ENCODE results near the gene GREB1L. TPM values are rescaled to one million over a fixed set of nuclear protein-coding genes. Genes with fewer than 3 reads are reported as not detected.

The GREB1L gene
- total and polyA plus RNA-seq, 2 of the 13 experiments (the other 11 are each of a cell fraction or from before 2014, with no cell fraction given), result 0.17 to 0.66 TPM

DNA sequence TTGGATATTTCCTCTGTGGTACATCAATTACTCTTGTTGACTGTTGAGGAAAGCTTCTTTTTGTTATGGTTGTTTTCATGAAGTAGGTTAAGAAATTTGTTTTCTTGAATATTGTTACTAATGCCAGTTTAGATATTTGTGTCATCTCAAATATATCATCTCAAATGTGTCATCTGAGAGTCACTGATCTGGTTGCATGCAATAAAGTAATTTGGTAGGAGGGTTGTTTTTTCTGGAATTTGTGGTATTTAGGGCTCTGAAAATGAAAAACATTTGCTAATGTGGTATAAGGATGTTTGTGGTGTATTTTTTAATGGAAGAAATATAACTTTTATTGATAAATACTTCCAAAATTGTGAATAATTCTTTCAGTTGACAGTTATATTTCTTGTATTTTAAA lies 117.7 kb downstream of the GREB1L start:
- no peak for TF ChIP-seq JDP2 (CRISPR knock-in tag; IDR thresholded peaks at IDR 0.05; ENCODE audit: borderline replicate concordance)
- no peak for TF ChIP-seq ZNF205 (CRISPR knock-in tag; IDR thresholded peaks at IDR 0.05)
- TF ChIP-seq SIN3B (IDR thresholded peaks at IDR 0.05; ENCODE audit: low read length), result no peak
- no peak for TF ChIP-seq ZNF569 (CRISPR knock-in tag; IDR thresholded peaks at IDR 0.05; ENCODE audit: borderline replicate concordance)
- TF ChIP-seq, protein P1, sequence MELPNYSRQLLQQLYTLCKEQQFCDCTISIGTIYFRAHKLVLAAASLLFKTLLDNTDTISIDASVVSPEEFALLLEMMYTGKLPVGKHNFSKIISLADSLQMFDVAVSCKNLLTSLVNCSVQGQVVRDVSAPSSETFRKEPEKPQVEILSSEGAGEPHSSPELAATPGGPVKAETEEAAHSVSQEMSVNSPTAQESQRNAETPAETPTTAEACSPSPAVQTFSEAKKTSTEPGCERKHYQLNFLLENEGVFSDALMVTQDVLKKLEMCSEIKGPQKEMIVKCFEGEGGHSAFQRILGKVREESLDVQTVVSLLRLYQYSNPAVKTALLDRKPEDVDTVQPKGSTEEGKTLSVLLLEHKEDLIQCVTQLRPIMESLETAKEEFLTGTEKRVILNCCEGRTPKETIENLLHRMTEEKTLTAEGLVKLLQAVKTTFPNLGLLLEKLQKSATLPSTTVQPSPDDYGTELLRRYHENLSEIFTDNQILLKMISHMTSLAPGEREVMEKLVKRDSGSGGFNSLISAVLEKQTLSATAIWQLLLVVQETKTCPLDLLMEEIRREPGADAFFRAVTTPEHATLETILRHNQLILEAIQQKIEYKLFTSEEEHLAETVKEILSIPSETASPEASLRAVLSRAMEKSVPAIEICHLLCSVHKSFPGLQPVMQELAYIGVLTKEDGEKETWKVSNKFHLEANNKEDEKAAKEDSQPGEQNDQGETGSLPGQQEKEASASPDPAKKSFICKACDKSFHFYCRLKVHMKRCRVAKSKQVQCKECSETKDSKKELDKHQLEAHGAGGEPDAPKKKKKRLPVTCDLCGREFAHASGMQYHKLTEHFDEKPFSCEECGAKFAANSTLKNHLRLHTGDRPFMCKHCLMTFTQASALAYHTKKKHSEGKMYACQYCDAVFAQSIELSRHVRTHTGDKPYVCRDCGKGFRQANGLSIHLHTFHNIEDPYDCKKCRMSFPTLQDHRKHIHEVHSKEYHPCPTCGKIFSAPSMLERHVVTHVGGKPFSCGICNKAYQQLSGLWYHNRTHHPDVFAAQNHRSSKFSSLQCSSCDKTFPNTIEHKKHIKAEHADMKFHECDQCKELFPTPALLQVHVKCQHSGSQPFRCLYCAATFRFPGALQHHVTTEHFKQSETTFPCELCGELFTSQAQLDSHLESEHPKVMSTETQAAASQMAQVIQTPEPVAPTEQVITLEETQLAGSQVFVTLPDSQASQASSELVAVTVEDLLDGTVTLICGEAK (IDR thresholded peaks at IDR 0.05), result no peak
- TF ChIP-seq, protein P1 (CRISPR knock-in tag; IDR thresholded peaks at IDR 0.05), result no peak
- no peak for TF ChIP-seq ZNF678 (CRISPR knock-in tag; IDR thresholded peaks at IDR 0.05)
- TF ChIP-seq, protein P2, sequence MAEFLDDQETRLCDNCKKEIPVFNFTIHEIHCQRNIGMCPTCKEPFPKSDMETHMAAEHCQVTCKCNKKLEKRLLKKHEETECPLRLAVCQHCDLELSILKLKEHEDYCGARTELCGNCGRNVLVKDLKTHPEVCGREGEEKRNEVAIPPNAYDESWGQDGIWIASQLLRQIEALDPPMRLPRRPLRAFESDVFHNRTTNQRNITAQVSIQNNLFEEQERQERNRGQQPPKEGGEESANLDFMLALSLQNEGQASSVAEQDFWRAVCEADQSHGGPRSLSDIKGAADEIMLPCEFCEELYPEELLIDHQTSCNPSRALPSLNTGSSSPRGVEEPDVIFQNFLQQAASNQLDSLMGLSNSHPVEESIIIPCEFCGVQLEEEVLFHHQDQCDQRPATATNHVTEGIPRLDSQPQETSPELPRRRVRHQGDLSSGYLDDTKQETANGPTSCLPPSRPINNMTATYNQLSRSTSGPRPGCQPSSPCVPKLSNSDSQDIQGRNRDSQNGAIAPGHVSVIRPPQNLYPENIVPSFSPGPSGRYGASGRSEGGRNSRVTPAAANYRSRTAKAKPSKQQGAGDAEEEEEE (CRISPR knock-in tag; IDR thresholded peaks at IDR 0.05; ENCODE audit: borderline replicate concordance), result no peak
- TF ChIP-seq TEAD2 (CRISPR knock-in tag; IDR thresholded peaks at IDR 0.05), result no peak
- no peak for TF ChIP-seq ZNF556 (CRISPR knock-in tag; IDR thresholded peaks at IDR 0.05; ENCODE audit: borderline replicate concordance)
- no peak for TF ChIP-seq ZNF782 (CRISPR knock-in tag; IDR thresholded peaks at IDR 0.05; ENCODE audit: borderline replicate concordance)
- FAIRE-seq (no peak), ATAC-seq (no peak), DNase-seq (ENCODE audit: low spot score) (no peak)
- intact Hi-C loops (cut with micrococcal nuclease; ENCODE audit: unreplicated experiment), result no loop called here
- Histone ChIP-seq H3K79me2 (ENCODE audit: insufficient read depth, low read length) (no peaks in the 10 kb centered on the region), H4K20me1 (ENCODE audit: insufficient read depth, low read length) (no peaks in the 10 kb centered on the region), H2AFZ (ENCODE audit: low read length) (no peak overlapping the region), H3K9ac (ENCODE audit: insufficient read depth, low read depth, low read length) (no peak overlapping the region), H3K4me2 (ENCODE audit: low read depth, low read length) (no peak overlapping the region), H3K27me3 (ENCODE audit: control insufficient read depth in 1 of 2, insufficient read depth in 2 of 2, low read length in 2 of 2) (no peaks in the 10 kb centered on the region), H3K4me3 (replicated peaks in 1 of 3; ENCODE audit: insufficient read depth in 1 of 3, low read depth in 2 of 3, low read length in 3 of 3) (no peak overlapping the region), H3K9me3 (ENCODE audit: low read length) (no peaks in the 10 kb centered on the region), H3K4me1 (ENCODE audit: insufficient read depth, low read length) (no peaks in the 10 kb centered on the region), H3K27ac (ENCODE audit: extremely low read length, insufficient read depth, low read length) (no peak overlapping the region), H3K36me3 (replicated peaks in 1 of 2; ENCODE audit: control insufficient read depth in 1 of 2, insufficient read depth in 2 of 2, low read length in 2 of 2) (no peaks in the 10 kb centered on the region)
- BruUV-seq (replicated peaks), result no TSS peak
- in situ Hi-C loops (cut with HindIII; ENCODE audit: extremely low pct_ligation_motif_present, low pct_unique_long_range_greater_than_20kb), result no loop called here
- POLR2A ChIA-PET, result no interaction called here
- CTCF ChIA-PET (ENCODE audit: low intra/inter-chr PET ratio, low total read pairs), result no interaction called here

Data from HepG2 (cell line).